GM23338 (cell line): Measurements from ENCODE around the gene UBQLN1. TPM values are rescaled to one million over a fixed set of nuclear protein-coding genes. Genes with fewer than 3 reads are reported as not detected.

ENCODE experiments used
- ATAC-seq: fragments of 200-7000 bp; cut with Tn5 transposase; 3 replicates; pipeline ENCODE4 v1.9.1; 2020
- DNase-seq: peaks from one replicate; pipeline ENCODE4 v3.0.0-alpha.2; 2015; ENCODE audit warnings: low spot score
- H2AFZ ChIP-seq: fragments of 200-600 bp; sonication (generic); 2 replicates; pipeline ENCODE4 v1.8.0; 2016; ENCODE audit warnings: antibody characterized with exemption, mild to moderate bottlenecking, moderate library complexity
- H3F3A ChIP-seq: fragments of 200-600 bp; sonication (generic); replicated peaks from 2 replicates; pipeline ENCODE4 v1.8.0; 2017; ENCODE audit warnings: antibody characterized with exemption, mixed run types, low read depth
- H3K27ac ChIP-seq: fragments of 200-600 bp; sonication (generic); 2 replicates; pipeline ENCODE4 v1.6.1; 2016; ENCODE audit warnings: low read depth
- H3K27me3 ChIP-seq: fragments of 200-600 bp; sonication (generic); 2 replicates; pipeline ENCODE4 v1.8.0; 2016; ENCODE audit warnings: mild to moderate bottlenecking, mixed run types, moderate library complexity; ENCODE audit not compliant: insufficient read depth
- H3K36me3 ChIP-seq: fragments of 200-600 bp; sonication (generic); 2 replicates; pipeline ENCODE4 v1.8.0; 2016; ENCODE audit warnings: mild to moderate bottlenecking; ENCODE audit not compliant: insufficient read depth
- H3K4me1 ChIP-seq: fragments of 200-600 bp; sonication (generic); 2 replicates; pipeline ENCODE4 v1.8.0; 2016; ENCODE audit warnings: mild to moderate bottlenecking, moderate library complexity; ENCODE audit not compliant: insufficient read depth
- H3K4me2 ChIP-seq: fragments of 200-600 bp; sonication (generic); 2 replicates; pipeline ENCODE4 v1.7.1; 2017; ENCODE audit warnings: mixed run types
- H3K4me3 ChIP-seq: fragments of 200-600 bp; sonication (generic); 2 replicates; pipeline ENCODE4 v1.6.1; 2016; ENCODE audit warnings: mixed run types
- H3K79me2 ChIP-seq: fragments of 200-600 bp; sonication (generic); replicated peaks from 2 replicates; pipeline ENCODE4 v1.8.0; 2017; ENCODE audit warnings: mild to moderate bottlenecking; ENCODE audit not compliant: insufficient read depth
- H3K9me2 ChIP-seq: fragments of 200-600 bp; sonication (generic); 2 replicates; pipeline ENCODE4 v1.8.0; 2017; ENCODE audit not compliant: insufficient read depth
- H4K20me1 ChIP-seq: fragments of 200-600 bp; sonication (generic); replicated peaks from 2 replicates; pipeline ENCODE4 v1.8.0; 2017; ENCODE audit warnings: mild to moderate bottlenecking; ENCODE audit not compliant: insufficient read depth
- H3K27ac Mint-ChIP-seq: 2 replicates; pipeline ENCODE4 v1.8.0; 2020; ENCODE audit warnings: inconsistent platforms, mild to moderate bottlenecking, moderate library complexity, mixed read lengths
- H3K27me3 Mint-ChIP-seq: 3 replicates; pipeline ENCODE4 v1.8.0; 2022; ENCODE audit warnings: low read depth, mild to moderate bottlenecking, moderate library complexity, mixed read lengths, inconsistent platforms; ENCODE audit not compliant: insufficient read depth, poor library complexity
- H3K36me3 Mint-ChIP-seq: 3 replicates; pipeline ENCODE4 v1.8.0; 2021; ENCODE audit warnings: low read depth, mild to moderate bottlenecking, inconsistent platforms, moderate library complexity, mixed read lengths
- H3K4me1 Mint-ChIP-seq: 3 replicates; pipeline ENCODE4 v1.8.0; 2020; ENCODE audit warnings: mild to moderate bottlenecking, inconsistent platforms, mixed read lengths
- H3K4me3 Mint-ChIP-seq: 3 replicates; pipeline ENCODE4 v1.8.0; 2021; ENCODE audit warnings: moderate library complexity, mild to moderate bottlenecking, inconsistent platforms, mixed read lengths
- H3K9me3 Mint-ChIP-seq: 3 replicates; pipeline ENCODE4 v1.8.0; 2020; ENCODE audit warnings: moderate library complexity, mild to moderate bottlenecking, inconsistent platforms, mixed read lengths
- ETS1 ChIP-seq: IDR thresholded peaks from 2 replicates; pipeline ENCODE4 v1.6.1; 2016; ENCODE audit warnings: antibody characterized with exemption
- EZH2phosphoT487 ChIP-seq: fragments of 200-600 bp; sonication (generic); IDR thresholded peaks from one replicate; pipeline ENCODE4 v1.8.1; 2018; ENCODE audit warnings: antibody characterized with exemption; ENCODE audit not compliant: unreplicated experiment
- JUNB ChIP-seq: IDR thresholded peaks from one replicate; pipeline ENCODE4 v1.6.1; 2016; ENCODE audit warnings: antibody characterized with exemption; ENCODE audit not compliant: unreplicated experiment
- NANOG ChIP-seq: IDR thresholded peaks from 2 replicates; pipeline ENCODE4 v1.6.1; 2016; ENCODE audit warnings: antibody characterized with exemption, borderline replicate concordance
- POLR2AphosphoS5 ChIP-seq: IDR thresholded peaks from 2 replicates; pipeline ENCODE4 v1.6.1; 2016; ENCODE audit warnings: antibody characterized with exemption, low read depth
- REST ChIP-seq: IDR thresholded peaks from one replicate; pipeline ENCODE4 v1.6.1; 2018; ENCODE audit warnings: antibody characterized with exemption; ENCODE audit not compliant: unreplicated experiment
- STAT1 ChIP-seq: IDR thresholded peaks from one replicate; pipeline ENCODE4 v1.6.1; 2016; ENCODE audit warnings: antibody characterized with exemption; ENCODE audit not compliant: unreplicated experiment
- ZNF114 ChIP-seq: fragments of 250-450 bp; sonication (Bioruptor Pico); IDR thresholded peaks from 2 replicates; pipeline ENCODE4 v1.5.0; 2020; ENCODE audit warnings: mild to moderate bottlenecking, moderate library complexity
- ZNF331 ChIP-seq: fragments of 250-450 bp; sonication (Bioruptor Pico); IDR thresholded peaks from 2 replicates; pipeline ENCODE4 v1.5.0; 2020; ENCODE audit warnings: low read depth, mild to moderate bottlenecking, moderate library complexity
- ZNF462 ChIP-seq: fragments of 250-450 bp; sonication (Bioruptor Pico); IDR thresholded peaks from 2 replicates; pipeline ENCODE4 v1.5.0; 2020; ENCODE audit warnings: mild to moderate bottlenecking, moderate library complexity
- polyA plus RNA-seq: library from polyadenylated mRNA; unstranded; fragments of >200 nt; fragmentation: Nextera tagmentation; extraction: Ambion mirVana; gene quantifications from 2 replicates; pipeline ENCODE4 v1.2.1, GENCODE V29; 2016
- total RNA-seq: library from RNA; depleted of rRNA; stranded (reverse); fragments of >200 nt; shearing (Covaris generic); gene quantifications from 2 replicates; pipeline ENCODE4 v1.2.3, GENCODE V29; 2014

The UBQLN1 gene
- total and polyA plus RNA-seq, 2 experiments from 2014 or later: 90.5 to 168 TPM

GRCh38 chr9:83629433-83630104, 78.2 kb downstream of the UBQLN1 start:
- H3K36me3 ChIP-seq: no peaks in the 10 kb centered on the region
- H3K9me3 Mint-ChIP-seq: no peaks in the 10 kb centered on the region
- H3K36me3 Mint-ChIP-seq: no peaks in the 10 kb centered on the region
- TF ChIP-seq ETS1: no peak
- no peak for ATAC-seq
- no peak for DNase-seq
- peaks cover 17% of the 10 kb centered on the region for H3K4me1 ChIP-seq
- H3K4me3 Mint-ChIP-seq: no peak overlapping the region
- H3K4me1 Mint-ChIP-seq: peaks cover 34% of the 10 kb centered on the region
- no peak overlapping the region for H3K4me2 ChIP-seq
- H3K27me3 Mint-ChIP-seq: peaks cover 5% of the 10 kb centered on the region
- no peaks in the 10 kb centered on the region for H3K9me2 ChIP-seq
- H4K20me1 ChIP-seq: no peaks in the 10 kb centered on the region
- no peak overlapping the region for H3K27ac Mint-ChIP-seq
- H3K27me3 ChIP-seq: no peaks in the 10 kb centered on the region
- no peak overlapping the region for H3K4me3 ChIP-seq
- H3K27ac ChIP-seq: no peak overlapping the region
- H2AFZ ChIP-seq: no peak overlapping the region
- H3F3A ChIP-seq: no peaks in the 10 kb centered on the region
- no peaks in the 10 kb centered on the region for H3K79me2 ChIP-seq

- ATAC-seq (no peak), DNase-seq (no peak)
- Histone ChIP-seq H2AFZ (no peak overlapping the region), H3K4me1 (peaks cover 22% of the 10 kb centered on the region), H3K27ac (no peak overlapping the region), H3K36me3 (no peaks in the 10 kb centered on the region), H3K4me2 (no peak overlapping the region), H3K9me2 (no peaks in the 10 kb centered on the region), H3K4me3 (no peak overlapping the region), H4K20me1 (no peaks in the 10 kb centered on the region), H3K27me3 (no peaks in the 10 kb centered on the region), H3K79me2 (no peaks in the 10 kb centered on the region), H3F3A (no peaks in the 10 kb centered on the region)
- Mint-ChIP-seq H3K9me3 (no peaks in the 10 kb centered on the region), H3K4me1 (peaks cover 41% of the 10 kb centered on the region), H3K36me3 (no peaks in the 10 kb centered on the region), H3K27ac (no peak overlapping the region), H3K27me3 (peaks cover 11% of the 10 kb centered on the region), H3K4me3 (no peak overlapping the region)
- TF ChIP-seq NANOG: no peak
- no peak for TF ChIP-seq ZNF462 (CRISPR knock-in tag)
- TF ChIP-seq ZNF114 (CRISPR knock-in tag): no peak
- no peak for TF ChIP-seq REST
- TF ChIP-seq STAT1: no peak
- TF ChIP-seq ZNF331 (CRISPR knock-in tag): no peak
- TF ChIP-seq ETS1: no peak
- TF ChIP-seq JUNB: no peak
- TF ChIP-seq EZH2phosphoT487: no peak
- no peak for TF ChIP-seq POLR2AphosphoS5
Observed at GRCh38 chr9:83628540-83628939, 79.2 kb downstream of the UBQLN1 start.
